HCT116 (cell line): ENCODE data around the gene TUT7. TPM values are rescaled to one million over a fixed set of nuclear protein-coding genes. Genes with fewer than 3 reads are reported as not detected.

Experiments used
- ATAC-seq: fragments of 200-7000 bp; cut with Tn5 transposase; 2 replicates; pipeline ENCODE4 v1.9.1; 2020; ENCODE audit warnings: mild to moderate bottlenecking, moderate library complexity
- BruUV-seq: library from RNA; stranded (reverse); fragments of 400-500 nt; replicated peaks from 2 replicates; lab custom pipeline; 2021; lab: Mats Ljungman, UMichigan
- CTCF ChIA-PET: fragments of 300-600 bp; sonication (Branson Sonifier 250); formaldehyde crosslinking; loops from one replicate; lab custom pipeline; 2021; ENCODE audit warnings: antibody characterized with exemption; lab: Charles Lee
- POLR2A ChIA-PET: fragments of 300-600, 350-600 bp; sonication (Branson Sonifier 250); formaldehyde crosslinking; loops from one replicate; lab custom pipeline; 2021; ENCODE audit warnings: antibody characterized with exemption; lab: Charles Lee
- RAD21 ChIA-PET, 2 experiments: fragments of 300-600 bp; sonication (Branson Sonifier 250); formaldehyde crosslinking; loops; one replicate each; lab custom pipeline; 2023; ENCODE audit warnings: low total read pairs in 2 of 2; ENCODE audit not compliant: uncharacterized antibody in 2 of 2, unreplicated experiment in 2 of 2, low non-redundant PET in 1 of 2; lab: Charles Lee
- DNase-seq: peaks from one replicate; pipeline ENCODE4 v3.0.0-alpha.2; 2010; ENCODE audit warnings: low read depth, low spot score
- H2AFZ ChIP-seq: fragments of 200-600 bp; shearing (Covaris generic), sonication (generic); 2 replicates; pipeline ENCODE4 v1.6.1; 2017; ENCODE audit warnings: low read depth, mixed run types, mixed read lengths, antibody characterized with exemption, low read length; ENCODE audit not compliant: poor library complexity, severe bottlenecking
- H3K27ac ChIP-seq: 2 replicates; pipeline ENCODE4 v1.5.1; 2012; ENCODE audit warnings: low read depth, low read length
- H3K27me3 ChIP-seq: fragments of 200-600 bp; sonication (generic); 2 replicates; pipeline ENCODE4 v1.6.1; 2016; ENCODE audit warnings: mixed run types, low read length, mixed read lengths; ENCODE audit not compliant: insufficient read depth
- H3K36me3 ChIP-seq, 2 experiments: fragments of 200-500 bp in 1 of 2; fragments of 200-600 bp in 1 of 2; sonication (Bioruptor generic) in 1 of 2; sonication (generic) in 1 of 2; 2 replicates each; pipeline versions ENCODE4 v1.5.1 to v1.6.1; 2014 to 2016; ENCODE audit warnings: low read length in 2 of 2, inconsistent platforms in 1 of 2, mixed read lengths in 1 of 2, mixed run types in 1 of 2; ENCODE audit not compliant: insufficient read depth in 2 of 2, control insufficient read depth in 1 of 2
- H3K4me1 ChIP-seq, 2 experiments: fragments of 200-600 bp in 1 of 2; sonication (generic) in 1 of 2; 2 replicates each; pipeline versions ENCODE4 v1.5.1 to v1.6.1; 2012 to 2017; ENCODE audit warnings: low read length in 2 of 2, inconsistent platforms in 1 of 2, mild to moderate bottlenecking in 1 of 2, mixed read lengths in 1 of 2, mixed run types in 1 of 2, moderate library complexity in 1 of 2; ENCODE audit not compliant: insufficient read depth in 2 of 2, control insufficient read depth in 1 of 2
- H3K4me2 ChIP-seq: fragments of 200-600 bp; sonication (generic); 2 replicates; pipeline ENCODE4 v1.6.1; 2017; ENCODE audit warnings: mixed run types, low read length, mixed read lengths
- H3K4me3 ChIP-seq, 2 experiments: fragments of 200-600 bp in 1 of 2; sonication (generic) in 1 of 2; replicated peaks in 1 of 2; 2 replicates each; pipeline ENCODE4 v1.5.1; 2011 to 2016; ENCODE audit warnings: low read length in 2 of 2, control low read depth in 1 of 2, low read depth in 1 of 2, mild to moderate bottlenecking in 1 of 2, mixed read lengths in 1 of 2, mixed run types in 1 of 2
- H3K79me2 ChIP-seq: fragments of 200-600 bp; sonication (generic); 2 replicates; pipeline ENCODE4 v1.6.1; 2017; ENCODE audit warnings: mild to moderate bottlenecking, mixed run types, low read length, moderate library complexity, mixed read lengths; ENCODE audit not compliant: insufficient read depth
- H3K9ac ChIP-seq: fragments of 200-600 bp; sonication (generic); 2 replicates; pipeline ENCODE4 v1.6.1; 2016; ENCODE audit warnings: low read length, mixed read lengths
- H3K9me2 ChIP-seq: fragments of 200-600 bp; sonication (generic), shearing (Covaris generic); 2 replicates; pipeline ENCODE4 v1.6.1; 2017; ENCODE audit warnings: mixed run types, mild to moderate bottlenecking, moderate library complexity; ENCODE audit not compliant: insufficient read depth
- H3K9me3 ChIP-seq, 2 experiments: fragments of 200-500 bp in 1 of 2; fragments of 200-600 bp in 1 of 2; sonication (Bioruptor generic) in 1 of 2; sonication (generic) in 1 of 2; 2 replicates each; pipeline ENCODE4 v1.6.1; 2014 to 2017; ENCODE audit warnings: low read length in 2 of 2, mixed read lengths in 2 of 2, inconsistent platforms in 1 of 2, low read depth in 1 of 2, mild to moderate bottlenecking in 1 of 2, mixed run types in 1 of 2, moderate library complexity in 1 of 2; ENCODE audit not compliant: control insufficient read depth in 1 of 2, insufficient read depth in 1 of 2
- H4K20me1 ChIP-seq: fragments of 200-600 bp; sonication (generic), shearing (Covaris generic); 2 replicates; pipeline ENCODE4 v1.6.1; 2017; ENCODE audit warnings: mixed run types, mild to moderate bottlenecking, moderate library complexity; ENCODE audit not compliant: insufficient read depth
- CBX3 ChIP-seq: IDR thresholded peaks from 2 replicates; pipeline ENCODE4 v1.6.1; 2012; ENCODE audit warnings: low read depth
- EGR1 ChIP-seq: IDR thresholded peaks from 2 replicates; pipeline ENCODE4 v1.6.1; 2012; ENCODE audit warnings: low read depth
- JUND ChIP-seq: IDR thresholded peaks from 2 replicates; pipeline ENCODE4 v1.6.1; 2012
- MAX ChIP-seq: IDR thresholded peaks from 2 replicates; pipeline ENCODE4 v1.6.1; 2012
- POLR2A ChIP-seq: IDR thresholded peaks from 2 replicates; pipeline ENCODE4 v1.7.0; 2011; ENCODE audit warnings: borderline replicate concordance; ENCODE audit not compliant: insufficient read depth, insufficient read length; ENCODE audit errors: extremely low read depth
- POLR2AphosphoS5 ChIP-seq: IDR thresholded peaks from 2 replicates; pipeline ENCODE4 v1.6.1; 2011; ENCODE audit warnings: mild to moderate bottlenecking, low read depth, low read length, moderate library complexity
- RAD21 ChIP-seq: IDR thresholded peaks from 2 replicates; pipeline ENCODE4 v1.6.1; 2012; ENCODE audit warnings: low read depth, mild to moderate bottlenecking
- REST ChIP-seq: IDR thresholded peaks from 2 replicates; pipeline ENCODE4 v1.6.1; 2012; ENCODE audit warnings: low read depth
- SIN3A ChIP-seq: IDR thresholded peaks from 2 replicates; pipeline ENCODE4 v1.6.1; 2012; ENCODE audit warnings: low read depth
- SRF ChIP-seq: IDR thresholded peaks from 2 replicates; pipeline ENCODE4 v1.6.1; 2012; ENCODE audit warnings: low read depth
- TCF7L2 ChIP-seq: IDR thresholded peaks from 2 replicates; pipeline ENCODE4 v1.7.0; 2011; ENCODE audit warnings: borderline replicate concordance, inconsistent platforms; ENCODE audit not compliant: insufficient read depth, insufficient read length; ENCODE audit errors: extremely low read depth
- YY1 ChIP-seq: IDR thresholded peaks from 2 replicates; pipeline ENCODE4 v1.6.1; 2011; ENCODE audit warnings: low read length, low read depth, moderate library complexity, mild to moderate bottlenecking; ENCODE audit not compliant: insufficient replicate concordance; ENCODE audit errors: extremely low read depth
- ZNF274 ChIP-seq: fragments of 200-500 bp; sonication (Bioruptor generic); IDR thresholded peaks from 2 replicates; pipeline ENCODE4 v1.6.1; 2014; ENCODE audit warnings: mild to moderate bottlenecking, low read depth, low read length, inconsistent platforms
- intact Hi-C: fragments of 100-400 bp; cut with micrococcal nuclease; formaldehyde crosslinking; loops from 2 replicates; pipeline ENCODE4 v1.10.0; 2022
- total RNA-seq: library from RNA; stranded (reverse); gene quantifications from one replicate; pipeline ENCODE4 v1.2.1, GENCODE V29; 2021; ENCODE audit not compliant: unreplicated experiment
- TF ChIP-seq, protein P1 (sequence below): IDR thresholded peaks from 2 replicates; pipeline ENCODE4 v1.6.1; 2011; ENCODE audit warnings: mild to moderate bottlenecking, low read length, moderate library complexity; ENCODE audit not compliant: insufficient replicate concordance; ENCODE audit errors: extremely low read depth
- TF ChIP-seq, protein P2 (sequence below): IDR thresholded peaks from 2 replicates; pipeline ENCODE4 v1.6.1; 2012

TUT7 gene
- total RNA-seq, 1 experiment from 2014 or later, result 23.1 TPM

DNA sequence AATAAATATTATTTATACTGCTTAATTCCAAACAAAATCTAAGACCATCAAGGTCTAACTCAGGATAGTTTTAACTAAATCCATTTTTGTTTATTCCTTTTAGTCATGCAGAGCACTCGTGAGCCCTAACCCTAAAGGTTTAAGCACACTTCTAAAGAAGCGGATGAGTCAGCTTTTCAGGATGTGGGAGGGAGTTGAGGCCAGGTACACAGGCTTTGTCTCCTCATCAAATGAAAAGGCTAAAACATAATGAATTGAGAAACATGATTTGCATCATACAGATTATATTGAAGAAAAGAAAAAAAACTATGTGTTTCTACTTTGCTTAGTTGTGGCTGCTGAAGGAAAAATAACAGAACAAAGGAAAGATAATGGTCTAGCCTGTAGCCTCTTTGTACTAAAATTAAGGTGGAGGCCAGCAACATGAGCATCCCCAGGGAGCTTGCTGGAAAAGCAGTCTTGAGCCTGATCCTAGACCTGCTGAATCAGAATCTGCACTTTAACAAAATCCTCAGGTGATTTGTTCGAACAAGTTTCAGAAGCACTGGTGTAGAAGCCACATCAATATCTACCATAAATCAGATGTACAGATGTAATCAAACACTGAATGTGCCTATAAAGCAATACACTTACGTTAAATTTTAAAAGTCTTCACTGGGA lies 50.8 kb downstream of the TUT7 start:
- ChIA-PET RAD21 (no interaction called here), POLR2A (no interaction called here), CTCF (no interaction called here)
- TF ChIP-seq CBX3 (no peak), JUND (no peak), YY1 (no peak), ZNF274 (no peak), SRF (no peak), SIN3A (no peak), RAD21 (no peak), EGR1 (no peak), POLR2AphosphoS5 (no peak), MAX (no peak), REST (no peak), TCF7L2 (no peak), POLR2A (no peak)
- TF ChIP-seq, protein P1, sequence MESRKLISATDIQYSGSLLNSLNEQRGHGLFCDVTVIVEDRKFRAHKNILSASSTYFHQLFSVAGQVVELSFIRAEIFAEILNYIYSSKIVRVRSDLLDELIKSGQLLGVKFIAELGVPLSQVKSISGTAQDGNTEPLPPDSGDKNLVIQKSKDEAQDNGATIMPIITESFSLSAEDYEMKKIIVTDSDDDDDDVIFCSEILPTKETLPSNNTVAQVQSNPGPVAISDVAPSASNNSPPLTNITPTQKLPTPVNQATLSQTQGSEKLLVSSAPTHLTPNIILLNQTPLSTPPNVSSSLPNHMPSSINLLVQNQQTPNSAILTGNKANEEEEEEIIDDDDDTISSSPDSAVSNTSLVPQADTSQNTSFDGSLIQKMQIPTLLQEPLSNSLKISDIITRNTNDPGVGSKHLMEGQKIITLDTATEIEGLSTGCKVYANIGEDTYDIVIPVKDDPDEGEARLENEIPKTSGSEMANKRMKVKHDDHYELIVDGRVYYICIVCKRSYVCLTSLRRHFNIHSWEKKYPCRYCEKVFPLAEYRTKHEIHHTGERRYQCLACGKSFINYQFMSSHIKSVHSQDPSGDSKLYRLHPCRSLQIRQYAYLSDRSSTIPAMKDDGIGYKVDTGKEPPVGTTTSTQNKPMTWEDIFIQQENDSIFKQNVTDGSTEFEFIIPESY, result no peak
- TF ChIP-seq, protein P2, sequence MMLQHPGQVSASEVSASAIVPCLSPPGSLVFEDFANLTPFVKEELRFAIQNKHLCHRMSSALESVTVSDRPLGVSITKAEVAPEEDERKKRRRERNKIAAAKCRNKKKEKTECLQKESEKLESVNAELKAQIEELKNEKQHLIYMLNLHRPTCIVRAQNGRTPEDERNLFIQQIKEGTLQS, result no peak
- Histone ChIP-seq H3K79me2 (no peaks in the 10 kb centered on the region), H3K9me2 (no peaks in the 10 kb centered on the region), H3K27ac (no peak overlapping the region; the same call in 1 of the 2 replicates), H2AFZ (no peak overlapping the region), H3K4me1 (peaks cover 2 to 7% of the 10 kb centered on the region in 2 experiments; a peak in 3 of 4 replicates), H3K27me3 (no peaks in the 10 kb centered on the region), H3K36me3 (peaks cover 22 to 47% of the 10 kb centered on the region in 2 experiments; a peak in 3 of 4 replicates), H3K9ac (no peak overlapping the region), H3K4me2 (no peak overlapping the region), H3K9me3 (no peaks in the 10 kb centered on the region), H4K20me1 (no peaks in the 10 kb centered on the region), H3K4me3 (no peak overlapping the region)
- intact Hi-C loops, result no loop called here
- peak; percentile 52; the same call in 1 of the 2 replicates for ATAC-seq
- BruUV-seq, result no TSS peak
- DNase-seq, result no peak
